SJCRH30 (cell line): Measurements from ENCODE around the gene TMPRSS13. TPM values are rescaled to one million over a fixed set of nuclear protein-coding genes. Genes with fewer than 3 reads are reported as not detected.
"Not testable (repeated sequence)": the region's sequence is repeated elsewhere in the genome, so short reads cannot be mapped to it uniquely, and the experiment has no call there.

Source experiments
- DNase-seq, 2 experiments: peaks; one replicate each; pipeline ENCODE4 v3.0.0-alpha.2; 2015 to 2020
- H3K27ac ChIP-seq: fragments of 250-450 bp; sonication (Bioruptor Pico); 2 replicates; pipeline ENCODE4 v1.5.1; 2020; ENCODE audit warnings: mild to moderate bottlenecking, moderate library complexity
- H3K27me3 ChIP-seq: fragments of 250-450 bp; sonication (Bioruptor Pico); 2 replicates; pipeline ENCODE4 v1.5.1; 2020; ENCODE audit warnings: mild to moderate bottlenecking, moderate library complexity
- H3K36me3 ChIP-seq: fragments of 250-450 bp; sonication (Bioruptor Pico); 2 replicates; pipeline ENCODE4 v1.5.1; 2020; ENCODE audit warnings: mild to moderate bottlenecking, moderate library complexity
- H3K4me1 ChIP-seq: fragments of 250-450 bp; sonication (Bioruptor Pico); 2 replicates; pipeline ENCODE4 v1.5.1; 2020; ENCODE audit warnings: mild to moderate bottlenecking, moderate library complexity
- H3K4me3 ChIP-seq: fragments of 250-450 bp; sonication (Bioruptor Pico); 2 replicates; pipeline ENCODE4 v1.5.1; 2020; ENCODE audit warnings: mild to moderate bottlenecking, moderate library complexity
- H3K9me3 ChIP-seq: fragments of 250-450 bp; sonication (Bioruptor Pico); replicated peaks from 2 replicates; pipeline ENCODE4 v1.5.1; 2020; ENCODE audit warnings: mild to moderate bottlenecking, moderate library complexity
- total RNA-seq: library from RNA; depleted of rRNA; stranded (reverse); fragments of >200 nt; shearing (Covaris generic); gene quantifications from 2 replicates; pipeline ENCODE4 v1.2.3, GENCODE V29; 2014

TMPRSS13 gene
- total RNA-seq, 1 experiment from 2014 or later: not detected

GRCh38 chr11:117960406-117960805, 31.2 kb upstream of the TMPRSS13 start:
- no peaks in the 10 kb centered on the region for H3K36me3 ChIP-seq
- no peak overlapping the region for H3K27ac ChIP-seq
- no peak for DNase-seq
- no peaks in the 10 kb centered on the region for H3K9me3 ChIP-seq
- no peaks in the 10 kb centered on the region for H3K27me3 ChIP-seq
- no peaks in the 10 kb centered on the region for H3K4me1 ChIP-seq
- no peak overlapping the region for H3K4me3 ChIP-seq

GRCh38 chr11:117959438-117960149, 30.4 kb upstream of the TMPRSS13 start:
- Histone ChIP-seq H3K9me3 (no peaks in the 10 kb centered on the region), H3K36me3 (no peaks in the 10 kb centered on the region), H3K27ac (no peak overlapping the region), H3K27me3 (no peaks in the 10 kb centered on the region), H3K4me3 (no peak overlapping the region), H3K4me1 (no peaks in the 10 kb centered on the region)
- DNase-seq: no peak

DNA sequence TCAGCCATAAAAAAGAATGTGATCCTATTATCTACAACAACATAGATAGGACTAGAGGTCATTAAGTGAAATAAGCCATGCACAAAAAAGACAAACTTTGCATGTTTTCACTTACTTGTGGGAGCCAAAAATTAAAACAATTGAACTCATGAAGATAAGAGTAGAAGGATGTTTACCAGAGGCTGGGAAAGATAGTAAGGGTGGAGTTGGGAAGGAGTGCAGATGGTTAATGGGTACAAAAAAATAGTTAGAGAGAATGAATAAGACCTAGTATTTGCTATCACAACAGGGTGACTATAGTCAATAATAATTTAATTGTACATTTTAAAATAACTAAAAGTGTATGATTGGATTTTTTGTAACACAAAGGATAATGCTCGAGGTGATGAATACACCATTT, 29.7 kb upstream of the TMPRSS13 start:
- Histone ChIP-seq H3K9me3 (no peaks in the 10 kb centered on the region), H3K4me1 (no peaks in the 10 kb centered on the region), H3K36me3 (no peaks in the 10 kb centered on the region), H3K27me3 (no peaks in the 10 kb centered on the region), H3K27ac (no peak overlapping the region), H3K4me3 (no peak overlapping the region)
- DNase-seq: no peak

DNA sequence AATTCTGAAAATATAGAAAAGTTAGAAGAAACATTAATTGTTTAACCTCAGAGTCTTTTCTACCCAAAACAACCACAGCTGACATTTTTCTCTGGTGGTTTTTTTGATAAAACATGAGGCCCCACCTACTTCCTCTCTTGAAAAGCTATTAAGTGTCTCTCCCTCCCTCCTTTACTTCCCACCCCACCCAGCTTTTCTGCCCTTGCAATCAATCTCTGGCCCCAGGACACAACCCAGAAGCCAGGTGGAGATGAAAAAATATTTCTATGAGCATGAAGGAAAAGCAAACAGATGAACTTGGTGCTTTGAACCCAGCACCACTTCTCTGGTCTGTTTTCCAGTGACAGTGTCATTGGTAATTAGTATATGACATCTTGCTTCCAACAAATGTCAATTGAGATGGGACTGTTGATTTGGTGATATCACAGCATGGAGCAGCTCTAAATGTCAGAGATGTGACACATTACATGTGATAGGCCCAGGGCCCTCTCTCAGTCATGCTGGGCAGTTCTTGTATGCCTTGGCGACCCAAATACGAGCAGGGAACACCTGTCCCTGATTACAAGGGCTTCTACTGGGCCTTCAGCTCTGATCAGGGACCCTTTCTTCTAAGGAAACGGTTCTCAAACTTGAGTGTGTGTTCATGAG, 23.9 kb upstream of the TMPRSS13 start:
- Histone ChIP-seq H3K36me3 (no peaks in the 10 kb centered on the region), H3K4me1 (no peaks in the 10 kb centered on the region), H3K4me3 (no peak overlapping the region), H3K9me3 (no peaks in the 10 kb centered on the region), H3K27me3 (no peaks in the 10 kb centered on the region), H3K27ac (no peak overlapping the region)
- no peak for DNase-seq

DNA sequence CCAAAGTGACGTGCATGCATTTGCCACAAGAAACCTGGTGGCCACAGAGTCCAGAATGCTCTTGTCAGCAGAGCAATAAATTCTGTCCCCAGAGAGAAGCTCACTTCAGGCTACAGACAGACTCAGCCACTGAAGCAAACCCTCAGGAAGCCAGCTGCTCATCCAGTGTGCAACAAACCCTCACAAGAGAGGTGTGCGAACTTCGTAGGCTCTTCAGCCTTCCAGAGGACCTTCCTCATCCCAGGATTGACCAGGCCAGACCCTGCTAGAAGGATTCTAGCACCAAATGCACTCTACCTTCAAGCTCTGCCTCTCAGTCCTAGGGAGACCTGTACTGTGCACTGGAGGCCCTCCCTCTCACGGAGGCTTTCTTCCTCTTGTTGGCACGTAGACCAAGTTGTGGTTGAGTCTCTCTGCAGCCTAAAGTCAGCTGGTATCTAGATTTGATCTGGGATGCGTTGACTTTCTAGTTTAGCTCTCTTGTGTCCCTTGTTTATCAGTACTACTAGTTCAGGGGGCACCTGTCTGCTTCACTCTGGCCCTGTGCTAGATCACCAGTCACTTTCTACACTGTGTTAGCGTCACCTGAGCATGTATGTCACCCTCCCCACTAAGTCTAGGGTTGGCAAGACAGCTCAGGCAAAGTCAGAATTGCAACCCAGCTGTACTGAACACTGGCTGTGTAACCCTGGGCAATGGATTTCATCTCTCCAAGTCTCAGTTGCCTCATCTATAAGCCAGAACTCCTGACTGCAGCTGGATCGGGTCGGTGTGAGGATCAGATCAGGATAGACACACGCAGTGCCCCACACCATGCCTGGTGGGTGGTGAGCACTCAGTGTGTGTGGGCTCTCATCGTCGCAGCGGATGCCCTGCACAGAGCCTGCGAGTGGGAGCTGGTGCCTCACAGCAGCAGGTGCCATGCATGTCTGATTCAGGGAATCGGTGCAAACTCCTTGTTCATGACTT, 22.1 kb upstream of the TMPRSS13 start:
- DNase-seq: no peak
- Histone ChIP-seq H3K36me3 (no peaks in the 10 kb centered on the region), H3K4me3 (no peak overlapping the region), H3K27ac (no peak overlapping the region), H3K9me3 (no peaks in the 10 kb centered on the region), H3K27me3 (no peaks in the 10 kb centered on the region), H3K4me1 (peaks cover 4% of the 10 kb centered on the region; the same call in 1 of the 2 replicates)

DNA sequence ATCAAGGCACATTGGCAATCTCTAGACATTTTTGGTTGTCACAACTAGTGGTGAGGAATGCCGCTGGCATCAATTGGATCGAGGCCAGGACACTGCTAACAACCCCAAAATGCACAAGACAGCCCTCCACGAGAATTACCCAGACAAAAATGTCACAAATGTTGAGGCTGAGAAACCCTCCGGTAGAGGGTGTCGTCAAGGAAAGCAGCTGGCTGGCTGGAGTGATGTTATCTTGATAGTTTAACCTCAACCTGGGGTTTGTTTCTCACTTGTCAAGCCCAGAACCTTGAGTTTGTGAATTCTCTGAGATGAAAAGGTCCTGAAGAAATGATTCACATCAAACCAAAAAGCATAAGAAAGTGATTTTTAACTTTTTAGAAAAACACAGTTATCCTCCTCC, 21.1 kb upstream of the TMPRSS13 start:
- H3K27me3 ChIP-seq: no peaks in the 10 kb centered on the region
- no peaks in the 10 kb centered on the region for H3K9me3 ChIP-seq
- peak in 1 of 2 experiments; percentile 15 for DNase-seq
- H3K36me3 ChIP-seq: no peaks in the 10 kb centered on the region
- H3K4me3 ChIP-seq: no peak overlapping the region
- H3K4me1 ChIP-seq: peaks cover 4% of the 10 kb centered on the region; the same call in 1 of the 2 replicates
- H3K27ac ChIP-seq: no peak overlapping the region

DNA sequence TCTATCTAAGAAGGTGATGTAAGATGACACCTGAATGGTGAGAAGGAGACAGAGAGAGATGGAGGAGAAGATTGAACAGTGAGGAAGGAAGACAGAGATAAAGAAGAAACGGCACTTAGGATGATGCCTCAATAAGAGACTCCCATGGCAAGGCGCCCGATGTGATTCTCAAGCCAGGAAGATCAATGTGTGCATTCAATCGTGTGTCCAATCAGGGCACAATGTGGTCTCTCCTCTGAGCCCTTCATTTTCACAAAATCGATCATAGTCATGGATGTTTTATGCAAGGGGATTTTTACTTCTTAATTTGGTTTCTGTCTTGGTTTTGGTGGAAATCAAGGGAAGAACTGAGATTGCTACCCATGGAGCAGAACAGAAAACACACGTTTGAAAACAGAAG, 19.9 kb upstream of the TMPRSS13 start:
- Histone ChIP-seq H3K4me3 (no peak overlapping the region), H3K9me3 (no peaks in the 10 kb centered on the region), H3K36me3 (no peaks in the 10 kb centered on the region), H3K4me1 (peaks cover 4% of the 10 kb centered on the region; the same call in 1 of the 2 replicates), H3K27me3 (no peaks in the 10 kb centered on the region), H3K27ac (no peak overlapping the region)
- no peak for DNase-seq

- not testable (repeated sequence) for H3K9me3 ChIP-seq, H3K27ac ChIP-seq, H3K4me1 ChIP-seq, DNase-seq, H3K36me3 ChIP-seq, H3K4me3 ChIP-seq, H3K27me3 ChIP-seq
These were observed 19.3 kb upstream of the TMPRSS13 start for GRCh38 chr11:117948466-117948865.

DNA sequence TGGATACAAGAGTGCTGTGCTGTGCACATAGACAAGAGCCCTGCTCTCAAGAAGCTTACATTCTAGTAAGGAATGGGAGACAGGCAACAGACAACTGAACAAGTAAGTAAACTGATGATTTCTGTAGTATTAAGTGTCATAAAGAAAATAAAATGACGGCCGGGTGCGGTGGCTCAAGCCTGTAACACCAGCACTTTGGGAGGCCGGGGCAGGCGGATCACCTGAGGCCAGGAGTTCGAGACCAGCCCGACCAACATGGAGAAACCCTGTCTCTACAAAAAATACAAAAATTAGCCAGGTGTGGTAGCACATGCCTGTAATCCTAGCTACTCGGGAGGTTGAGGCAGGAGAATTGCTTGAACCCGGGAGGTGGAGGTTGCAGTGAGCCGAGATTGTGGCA, 18.5 kb upstream of the TMPRSS13 start:
- not testable (repeated sequence) for H3K9me3 ChIP-seq, H3K27me3 ChIP-seq, H3K4me1 ChIP-seq, DNase-seq, H3K36me3 ChIP-seq, H3K4me3 ChIP-seq, H3K27ac ChIP-seq

DNA sequence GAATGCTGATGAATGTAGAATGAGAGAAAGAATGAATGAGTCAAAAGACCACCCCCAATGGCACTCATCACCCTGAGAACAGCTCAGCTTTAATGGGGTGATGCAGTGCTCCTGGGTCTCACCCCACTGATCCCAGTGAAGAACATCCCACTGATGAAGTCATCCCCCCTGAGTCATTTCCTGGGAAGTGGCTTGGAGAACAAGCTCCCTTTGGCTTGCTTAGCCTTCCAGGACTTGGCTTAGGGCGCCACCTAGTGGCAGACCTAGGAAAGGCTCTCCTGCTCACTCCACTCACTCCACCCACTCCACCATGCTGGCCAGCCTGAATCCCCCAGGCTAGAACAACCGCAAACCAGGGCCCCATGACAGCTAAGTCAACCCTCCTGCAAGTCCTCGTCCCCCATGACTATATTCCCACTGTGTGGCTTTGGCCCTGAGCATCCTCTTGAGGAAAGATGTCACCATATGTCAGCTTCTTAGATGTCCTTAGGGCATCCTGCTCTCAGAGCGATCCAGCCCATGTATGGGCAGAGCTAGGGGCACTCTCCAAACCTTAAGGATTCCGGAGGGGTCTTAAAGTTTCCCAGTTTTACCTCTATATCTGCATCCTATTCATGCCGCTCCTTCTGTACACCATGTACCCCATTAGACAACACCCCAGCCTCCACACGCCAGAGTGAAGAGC, 17.8 kb upstream of the TMPRSS13 start:
- H3K4me1 ChIP-seq: peaks cover 8% of the 10 kb centered on the region
- no peaks in the 10 kb centered on the region for H3K9me3 ChIP-seq
- no peaks in the 10 kb centered on the region for H3K36me3 ChIP-seq
- no peak overlapping the region for H3K4me3 ChIP-seq
- H3K27me3 ChIP-seq: no peaks in the 10 kb centered on the region
- DNase-seq: peak; percentile 82 to 91
- no peak overlapping the region for H3K27ac ChIP-seq

DNA sequence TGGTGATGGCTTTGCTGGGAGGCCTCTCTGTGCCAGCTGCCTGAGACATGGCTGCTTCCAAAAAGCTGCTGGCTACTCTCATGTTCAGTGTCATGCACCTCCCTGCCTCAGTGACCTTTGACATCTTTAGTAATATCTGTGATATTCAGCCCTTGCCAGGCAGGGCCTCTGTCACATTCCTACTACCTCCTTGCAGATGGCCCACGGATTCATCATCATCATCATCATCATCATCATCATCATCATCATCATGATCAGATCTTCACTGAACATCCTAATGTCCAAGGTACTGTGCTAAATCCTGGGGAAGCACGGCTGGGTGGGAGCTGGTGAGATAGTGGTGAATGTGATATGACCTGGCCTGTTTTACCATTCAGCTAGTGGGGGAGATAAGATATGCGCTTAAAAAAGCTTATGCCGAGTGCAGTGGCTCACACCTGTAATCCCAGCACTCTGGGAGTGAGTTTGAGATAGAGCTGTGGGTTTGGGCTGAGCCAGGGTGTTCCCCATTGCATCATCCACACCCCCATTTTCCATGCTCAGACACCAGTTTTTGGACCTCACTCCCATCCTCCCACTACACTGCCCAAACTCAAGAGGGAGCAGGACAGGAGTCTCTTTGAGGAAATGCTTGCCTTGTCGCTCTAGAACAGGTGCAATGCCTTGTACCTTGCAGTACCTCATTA, 17.1 kb upstream of the TMPRSS13 start:
- no peak for DNase-seq
- Histone ChIP-seq H3K36me3 (no peaks in the 10 kb centered on the region), H3K27ac (no peak overlapping the region), H3K4me1 (peaks cover 15% of the 10 kb centered on the region), H3K4me3 (no peak overlapping the region), H3K27me3 (no peaks in the 10 kb centered on the region), H3K9me3 (no peaks in the 10 kb centered on the region)

GRCh38 chr11:117945047-117945810, 16.0 kb upstream of the TMPRSS13 start:
- Histone ChIP-seq H3K4me1 (peaks cover 17% of the 10 kb centered on the region), H3K27ac (no peak overlapping the region), H3K9me3 (no peaks in the 10 kb centered on the region), H3K4me3 (no peak overlapping the region), H3K27me3 (no peaks in the 10 kb centered on the region), H3K36me3 (no peaks in the 10 kb centered on the region)
- DNase-seq: no peak

DNA sequence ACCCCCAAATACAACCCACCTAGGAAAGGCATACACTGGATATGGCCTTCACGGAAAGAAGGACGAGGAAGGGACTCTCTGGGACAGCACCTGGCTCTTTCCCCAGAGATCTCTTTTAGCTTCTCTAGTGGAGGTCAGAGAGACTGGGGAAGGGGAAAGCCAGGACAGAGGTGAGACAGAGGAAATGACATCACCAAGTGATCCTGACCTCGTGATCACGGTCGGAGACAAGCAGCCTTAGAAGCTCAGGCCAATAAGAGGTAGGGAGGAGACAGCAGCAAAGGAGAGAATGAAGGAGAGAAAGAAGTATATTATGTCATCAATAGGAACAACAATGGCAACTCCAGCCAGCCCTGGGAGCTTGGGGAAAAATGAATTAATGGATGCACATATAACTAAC, 15.4 kb upstream of the TMPRSS13 start:
- no peak for DNase-seq
- H3K4me3 ChIP-seq: no peak overlapping the region
- H3K9me3 ChIP-seq: no peaks in the 10 kb centered on the region
- H3K4me1 ChIP-seq: peaks cover 17% of the 10 kb centered on the region
- H3K27ac ChIP-seq: no peak overlapping the region
- H3K36me3 ChIP-seq: no peaks in the 10 kb centered on the region
- H3K27me3 ChIP-seq: no peaks in the 10 kb centered on the region
